ENCODE results near the gene MSRB1. TPM values are rescaled to one million over a fixed set of nuclear protein-coding genes. Genes with fewer than 3 reads are reported as not detected.
"Not testable (repeated sequence)": the region's sequence is repeated elsewhere in the genome, so short reads cannot be mapped to it uniquely, and the experiment has no call there.

MSRB1 gene
- total RNA-seq, 2 experiments from 2014 or later, result 8.5 to 11.0 TPM

DNA sequence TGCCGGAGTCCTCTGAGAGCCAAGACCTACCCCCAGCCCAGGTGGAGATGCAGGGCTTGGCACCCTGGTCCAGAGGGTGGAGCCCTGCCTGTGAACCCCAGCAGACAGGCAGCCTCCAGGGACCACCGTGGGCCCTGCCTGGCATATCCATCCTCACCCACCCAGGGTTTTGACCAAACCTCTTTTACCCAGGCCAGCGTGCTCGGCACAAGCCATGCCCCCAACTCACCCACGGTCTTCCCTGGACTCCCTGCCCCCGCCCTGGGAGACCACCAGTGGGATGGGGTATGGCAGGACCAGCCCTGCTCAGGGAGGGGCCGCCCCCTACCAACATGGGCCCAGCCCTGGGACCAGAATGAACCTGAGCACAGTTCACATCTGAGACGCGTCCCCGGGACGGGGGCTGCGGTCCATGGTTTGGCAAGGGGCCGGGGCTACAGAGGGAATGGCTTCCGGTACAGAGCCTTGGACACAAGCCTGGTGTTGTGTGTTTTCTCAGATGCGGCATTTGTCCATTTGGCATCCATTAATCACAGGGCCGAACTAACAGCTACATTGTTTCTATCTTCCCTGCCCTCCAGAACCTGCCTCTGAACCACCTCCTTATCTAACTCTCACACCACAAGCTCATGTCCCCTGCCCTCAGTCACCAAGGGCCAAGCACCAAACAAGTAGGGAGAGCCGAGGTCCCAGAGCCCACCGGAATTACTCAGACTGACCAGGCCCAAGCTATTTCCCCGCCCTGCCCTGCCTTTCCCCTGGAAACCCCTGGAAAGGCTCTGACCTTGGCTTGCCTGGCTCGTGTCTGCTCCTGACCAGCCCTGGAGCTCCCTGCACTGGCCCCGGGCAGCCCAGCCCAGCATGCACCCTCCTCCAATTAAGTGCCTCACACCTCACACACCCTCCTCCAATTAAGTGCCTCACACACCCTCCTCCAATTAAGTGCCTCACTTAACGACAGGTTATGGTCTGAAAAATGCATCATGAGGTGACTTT, 38.9 kb downstream of the MSRB1 start:
- no peaks in the 10 kb centered on the region for H3K4me1 Mint-ChIP-seq (ENCODE audit: low read depth)
- H3K36me3 Mint-ChIP-seq (ENCODE audit: low read depth), result no peaks in the 10 kb centered on the region
- CTCF ChIA-PET, result no interaction called here
- DNase-seq, result no peak
- intact Hi-C loops (cut with micrococcal nuclease), result no loop called here
- no peak overlapping the region for H3K4me3 Mint-ChIP-seq
- peaks cover 7% of the 10 kb centered on the region for H3K27me3 Mint-ChIP-seq (ENCODE audit: low read depth)
- H3K27ac Mint-ChIP-seq, result no peak overlapping the region
- no peaks in the 10 kb centered on the region for H3K9me3 Mint-ChIP-seq

DNA sequence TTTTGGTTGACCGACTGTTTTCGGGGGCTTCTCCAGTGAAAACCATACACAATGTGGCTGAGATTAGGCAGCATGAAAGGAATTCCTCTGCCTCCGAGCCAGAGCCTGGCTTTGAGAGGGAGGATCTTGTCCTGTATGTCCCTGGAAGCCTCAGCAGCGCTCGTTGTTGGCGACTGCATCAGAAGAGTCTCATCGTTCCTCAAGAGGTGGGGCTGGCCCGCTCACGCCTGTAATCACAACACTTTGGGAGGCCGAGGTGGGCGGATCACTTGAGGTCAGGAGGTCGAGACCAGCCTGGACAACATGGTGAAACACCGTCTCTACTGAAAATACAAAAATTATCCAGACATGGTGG, 39.8 kb downstream of the MSRB1 start:
- Mint-ChIP-seq H3K9me3 (no peaks in the 10 kb centered on the region), H3K27ac (no peak overlapping the region), H3K36me3 (ENCODE audit: low read depth) (no peaks in the 10 kb centered on the region), H3K4me1 (ENCODE audit: low read depth) (no peaks in the 10 kb centered on the region), H3K4me3 (no peak overlapping the region), H3K27me3 (ENCODE audit: low read depth) (no peaks in the 10 kb centered on the region)
- CTCF ChIA-PET, result no interaction called here
- no peak for DNase-seq
- intact Hi-C loops (cut with micrococcal nuclease), result no loop called here

DNA sequence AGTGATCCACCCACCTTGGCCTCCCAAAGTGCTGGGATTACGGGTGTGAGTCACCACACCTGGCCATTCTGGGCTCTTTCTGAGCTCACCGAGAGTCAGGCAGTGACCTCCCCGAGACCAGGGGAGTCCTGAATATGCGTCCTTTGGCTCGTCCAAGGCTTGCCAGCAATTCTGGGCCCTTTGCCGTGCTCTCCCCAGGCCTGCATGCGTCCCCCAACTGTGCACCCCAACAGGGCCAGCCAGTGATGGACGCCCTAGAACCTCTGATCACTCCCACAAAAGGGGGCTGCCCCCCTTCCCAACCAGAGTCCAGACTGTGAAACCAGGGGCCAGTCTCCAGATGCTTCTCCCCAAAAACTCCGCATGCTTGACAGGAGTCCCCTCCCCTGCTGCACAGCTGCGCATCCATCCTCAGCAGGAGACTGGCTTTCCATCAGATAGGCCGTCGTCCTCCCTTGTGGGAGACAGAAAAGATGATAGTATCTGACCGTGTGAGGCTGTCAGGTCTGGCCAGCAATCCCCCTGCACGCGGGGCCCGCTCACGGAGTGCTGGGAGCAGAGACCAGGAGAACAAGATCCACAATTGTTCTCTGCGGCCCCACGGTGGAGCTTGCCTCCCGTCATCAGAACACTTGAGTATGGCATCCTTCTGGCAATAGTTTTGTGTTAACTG, 40.3 kb downstream of the MSRB1 start:
- DNase-seq, result no peak
- Mint-ChIP-seq H3K36me3 (ENCODE audit: low read depth) (no peaks in the 10 kb centered on the region), H3K27me3 (ENCODE audit: low read depth) (no peaks in the 10 kb centered on the region), H3K4me1 (ENCODE audit: low read depth) (no peaks in the 10 kb centered on the region), H3K4me3 (no peak overlapping the region), H3K27ac (no peak overlapping the region), H3K9me3 (no peaks in the 10 kb centered on the region)
- CTCF ChIA-PET, result interaction anchor here (0.7 kb wide), 1 partner anchor 655 kb away, joined by 3 read pairs; no protein-coding TSS in a partner anchor
- intact Hi-C loops (cut with micrococcal nuclease), result no loop called here

DNA sequence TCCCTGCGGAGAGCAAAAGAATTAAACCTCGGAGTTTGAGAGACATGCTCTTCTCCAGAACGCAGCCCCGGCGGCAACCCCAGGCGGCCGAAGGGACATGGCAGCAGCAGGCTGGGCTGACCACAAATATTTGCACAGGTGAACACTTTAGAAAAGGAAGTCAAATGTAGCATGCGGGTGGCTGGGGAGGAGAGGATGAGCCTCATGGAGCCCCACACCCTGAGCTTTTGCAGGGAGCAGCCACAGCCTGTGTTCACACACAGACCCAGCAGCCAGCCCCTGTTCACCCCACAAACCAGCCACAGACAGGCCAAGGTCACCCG, 42.6 kb downstream of the MSRB1 start:
- H3K36me3 Mint-ChIP-seq (ENCODE audit: low read depth), result no peaks in the 10 kb centered on the region
- no peak overlapping the region for H3K27ac Mint-ChIP-seq
- CTCF ChIA-PET, result no interaction called here
- DNase-seq, result no peak
- H3K4me3 Mint-ChIP-seq, result no peak overlapping the region
- no peaks in the 10 kb centered on the region for H3K27me3 Mint-ChIP-seq (ENCODE audit: low read depth)
- intact Hi-C loops (cut with micrococcal nuclease), result no loop called here
- H3K4me1 Mint-ChIP-seq (ENCODE audit: low read depth), result no peaks in the 10 kb centered on the region
- H3K9me3 Mint-ChIP-seq, result no peaks in the 10 kb centered on the region

DNA sequence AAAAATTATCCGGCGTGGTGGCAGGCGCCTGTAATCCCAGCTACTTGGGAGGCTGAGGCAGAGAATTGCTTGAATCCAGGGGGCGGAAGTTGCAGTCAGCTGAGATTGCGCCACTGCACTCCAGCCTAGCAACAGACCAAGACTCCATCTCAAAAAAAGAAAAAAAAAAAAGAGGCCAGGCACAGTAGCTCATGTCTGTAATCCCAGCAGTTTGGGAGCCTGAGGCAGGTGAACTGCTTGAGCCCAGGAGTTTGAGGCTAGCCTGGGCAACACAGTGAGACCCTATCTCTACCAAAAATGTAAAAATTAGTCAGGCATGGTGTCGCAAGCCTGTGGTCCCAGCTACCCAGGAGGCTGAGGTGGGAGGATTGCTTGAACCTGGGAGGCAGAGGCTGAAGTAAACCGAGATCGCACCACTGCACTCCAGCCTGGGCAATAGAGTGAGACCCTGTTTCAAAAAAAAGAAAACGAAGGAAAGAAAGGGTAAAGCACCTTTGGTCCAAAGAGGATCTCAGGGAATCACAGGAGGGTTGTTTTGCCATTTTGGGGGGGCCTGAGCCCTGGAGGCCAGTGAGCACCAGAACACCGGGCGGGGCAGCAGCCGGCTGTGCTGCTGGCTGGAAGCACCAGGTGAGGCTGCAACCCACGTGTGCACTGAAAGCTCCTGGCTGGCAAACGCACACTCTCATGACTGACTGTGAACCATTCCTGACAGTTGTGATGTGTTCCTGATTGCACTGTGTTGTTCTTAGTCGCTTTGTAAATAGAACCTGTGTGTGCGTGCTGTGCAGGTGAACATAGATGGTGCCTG, 43.2 kb downstream of the MSRB1 start:
- Mint-ChIP-seq H3K4me1 (ENCODE audit: low read depth) (no peaks in the 10 kb centered on the region), H3K27me3 (ENCODE audit: low read depth) (no peaks in the 10 kb centered on the region), H3K36me3 (ENCODE audit: low read depth) (no peaks in the 10 kb centered on the region), H3K27ac (no peak overlapping the region), H3K9me3 (no peaks in the 10 kb centered on the region), H3K4me3 (no peak overlapping the region)
- CTCF ChIA-PET, result no interaction called here
- DNase-seq, result no peak
- intact Hi-C loops (cut with micrococcal nuclease), result no loop called here

DNA sequence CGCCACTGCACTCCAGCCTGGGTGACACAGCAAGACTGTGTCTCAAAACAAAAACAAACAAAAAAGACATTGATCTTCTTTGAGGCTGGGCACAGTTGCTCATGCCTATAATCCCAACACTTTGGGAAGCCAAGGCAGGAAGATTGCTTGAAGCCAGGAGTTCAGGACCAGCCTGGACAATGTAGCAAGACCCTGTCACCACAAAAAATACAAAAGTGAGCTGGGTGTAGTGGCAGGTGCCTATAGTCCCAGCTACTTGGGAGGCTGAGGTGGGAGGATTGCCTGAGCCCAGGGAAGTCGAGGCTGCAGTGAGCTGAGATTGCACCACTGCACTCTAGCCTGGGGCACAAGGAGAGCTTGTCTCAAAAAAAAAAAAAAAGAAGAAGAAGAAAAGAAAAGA, 45.3 kb downstream of the MSRB1 start:
- CTCF ChIA-PET, H3K27ac Mint-ChIP-seq: not testable (repeated sequence)

DNA sequence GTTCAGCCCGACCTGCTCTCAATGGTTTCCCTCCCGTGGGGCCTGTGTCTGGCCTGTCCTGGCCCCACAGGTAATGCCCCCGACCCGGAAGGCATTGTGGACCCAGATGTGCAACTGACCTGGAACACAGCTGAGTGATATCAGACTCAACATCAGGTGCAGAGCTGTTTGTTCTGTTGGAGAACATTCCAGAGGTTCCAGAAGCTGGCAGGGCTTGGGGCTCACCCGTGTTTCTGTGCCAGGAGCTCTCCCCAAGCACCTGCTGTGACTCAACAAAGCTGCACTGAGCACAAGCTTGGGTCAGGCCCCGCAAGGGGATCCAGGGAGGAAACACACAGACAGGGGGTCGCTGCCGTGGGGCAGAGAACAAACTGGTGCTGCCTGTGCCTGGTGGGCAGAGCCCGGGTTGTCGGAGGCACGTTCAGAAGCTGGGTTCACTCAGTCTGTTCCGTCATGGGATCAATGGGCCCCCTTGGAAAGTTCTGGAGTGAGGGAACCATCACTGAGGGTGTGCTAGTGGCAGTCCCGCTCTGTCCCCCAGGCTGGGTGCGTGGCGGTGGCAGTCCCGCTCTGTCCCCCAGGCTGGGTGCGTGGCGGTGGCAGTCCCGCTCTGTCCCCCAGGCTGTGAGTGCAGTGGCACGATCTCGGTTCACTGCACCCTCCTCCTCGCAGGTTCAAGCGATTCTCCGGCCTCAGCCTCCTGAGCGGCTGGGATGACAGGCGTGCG, 46.9 kb downstream of the MSRB1 start:
- DNase-seq, result no peak
- Mint-ChIP-seq H3K27ac (no peak overlapping the region), H3K36me3 (ENCODE audit: low read depth) (no peaks in the 10 kb centered on the region), H3K9me3 (no peaks in the 10 kb centered on the region), H3K4me1 (ENCODE audit: low read depth) (no peaks in the 10 kb centered on the region), H3K4me3 (no peak overlapping the region), H3K27me3 (ENCODE audit: low read depth) (peaks cover 2% of the 10 kb centered on the region)
- intact Hi-C loops (cut with micrococcal nuclease), result no loop called here
- CTCF ChIA-PET, result interaction anchor here (1.8 kb wide), 1 partner anchor 33 kb away, joined by 5 read pairs; no protein-coding TSS in a partner anchor

More for the DNA sequence above, 45.3 kb downstream of the MSRB1 start:
- H3K4me3 Mint-ChIP-seq; H3K27me3 Mint-ChIP-seq (ENCODE audit: low read depth); H3K36me3 Mint-ChIP-seq (ENCODE audit: low read depth); H3K4me1 Mint-ChIP-seq (ENCODE audit: low read depth); intact Hi-C loops (cut with micrococcal nuclease); H3K9me3 Mint-ChIP-seq; DNase-seq: not testable (repeated sequence)

DNA sequence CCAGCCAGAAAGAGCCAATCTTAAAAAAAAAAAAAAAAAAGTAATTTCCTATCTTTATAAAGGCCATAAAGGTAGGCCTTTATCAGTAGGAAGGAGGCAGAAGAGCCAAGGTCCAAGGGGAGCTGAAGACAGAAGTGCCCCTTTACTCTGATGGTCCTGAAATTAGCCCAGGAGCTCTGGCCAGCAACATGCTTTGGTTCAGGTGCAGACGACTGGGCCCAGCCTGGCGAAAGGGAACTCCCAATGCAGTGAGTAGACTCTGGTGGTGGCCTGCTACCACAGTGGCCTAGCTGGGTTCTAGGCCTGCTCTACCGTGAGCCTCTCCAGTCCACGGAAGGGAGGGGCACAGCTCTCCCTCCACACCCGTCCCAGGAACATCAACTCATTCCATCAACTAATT, 47.9 kb downstream of the MSRB1 start:
- intact Hi-C loops (cut with micrococcal nuclease), result no loop called here
- no peaks in the 10 kb centered on the region for H3K4me1 Mint-ChIP-seq (ENCODE audit: low read depth)
- DNase-seq, result no peak
- H3K36me3 Mint-ChIP-seq (ENCODE audit: low read depth), result no peaks in the 10 kb centered on the region
- CTCF ChIA-PET, result interaction anchor here (1.8 kb wide), 1 partner anchor 34 kb away, joined by 5 read pairs; no protein-coding TSS in a partner anchor
- no peak overlapping the region for H3K27ac Mint-ChIP-seq
- no peaks in the 10 kb centered on the region for H3K9me3 Mint-ChIP-seq
- no peak overlapping the region for H3K4me3 Mint-ChIP-seq
- H3K27me3 Mint-ChIP-seq (ENCODE audit: low read depth), result peaks cover 5% of the 10 kb centered on the region

DNA sequence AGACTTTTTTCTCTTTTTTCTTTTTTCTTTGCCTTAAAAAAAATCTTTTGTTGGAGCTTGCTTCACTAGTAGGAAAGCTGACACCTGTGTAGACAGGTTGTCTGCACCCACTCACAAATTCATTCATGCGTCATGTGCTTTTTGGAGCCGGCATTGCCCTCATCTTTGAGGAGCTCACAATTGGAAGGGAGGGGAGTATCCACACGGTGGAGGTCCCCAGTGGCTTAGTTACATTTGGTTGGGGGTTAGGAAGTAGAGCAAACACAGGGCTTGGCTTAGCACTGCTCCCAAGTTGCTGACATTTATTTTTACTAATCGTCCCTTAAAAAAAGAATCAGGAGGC, 52.3 kb downstream of the MSRB1 start:
- Mint-ChIP-seq H3K9me3 (no peaks in the 10 kb centered on the region), H3K27me3 (ENCODE audit: low read depth) (peaks cover 5% of the 10 kb centered on the region), H3K4me3 (no peak overlapping the region), H3K4me1 (ENCODE audit: low read depth) (no peaks in the 10 kb centered on the region), H3K27ac (no peak overlapping the region), H3K36me3 (ENCODE audit: low read depth) (no peaks in the 10 kb centered on the region)
- CTCF ChIA-PET, result interaction anchor here (1.5 kb wide), 1 partner anchor 39 kb away, joined by 4 read pairs; no protein-coding TSS in a partner anchor
- no peak for DNase-seq
- intact Hi-C loops (cut with micrococcal nuclease), result no loop called here

DNA sequence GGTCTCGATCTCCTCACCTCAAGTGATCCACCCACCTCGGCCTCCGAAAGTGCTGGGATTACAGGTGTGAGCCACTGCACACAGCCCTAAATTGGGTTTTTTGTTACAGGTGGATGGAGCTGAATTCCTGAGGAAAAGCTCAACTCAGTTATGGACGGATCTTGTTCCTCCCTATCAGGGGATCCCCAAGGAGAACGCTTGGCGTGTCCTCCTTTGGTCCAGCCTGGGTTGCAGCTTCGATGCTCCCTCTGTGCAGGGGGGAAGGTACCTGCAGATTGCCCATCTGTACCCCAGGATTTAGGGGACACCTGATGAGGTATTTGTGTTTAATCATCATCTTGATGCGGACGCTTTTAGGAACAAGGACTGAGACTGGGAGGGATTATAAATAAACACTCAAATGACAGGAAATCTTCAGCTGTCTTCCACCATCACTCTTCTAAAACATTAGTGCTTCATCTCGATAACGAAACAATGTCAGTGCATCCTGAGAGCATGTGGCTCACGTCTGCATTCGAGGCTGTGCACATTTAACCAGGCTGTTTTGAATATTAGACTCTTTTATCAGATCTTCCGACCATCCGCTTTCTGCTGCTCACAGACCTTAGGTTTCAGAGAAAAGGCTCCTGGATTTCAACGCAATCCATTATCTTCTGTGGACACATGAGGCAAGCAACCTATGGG, 52.8 kb downstream of the MSRB1 start:
- H3K27me3 Mint-ChIP-seq (ENCODE audit: low read depth), result peaks cover 5% of the 10 kb centered on the region
- intact Hi-C loops (cut with micrococcal nuclease), result no loop called here
- H3K4me1 Mint-ChIP-seq (ENCODE audit: low read depth), result no peaks in the 10 kb centered on the region
- no peak overlapping the region for H3K4me3 Mint-ChIP-seq
- no peaks in the 10 kb centered on the region for H3K9me3 Mint-ChIP-seq
- DNase-seq, result no peak
- no peak overlapping the region for H3K27ac Mint-ChIP-seq
- CTCF ChIA-PET, result interaction anchor here (1.5 kb wide), 1 partner anchor 39 kb away, joined by 4 read pairs; no protein-coding TSS in a partner anchor
- no peaks in the 10 kb centered on the region for H3K36me3 Mint-ChIP-seq (ENCODE audit: low read depth)
